H9 (cell line): ENCODE results near the gene TTC32. TPM values are rescaled to one million over a fixed set of nuclear protein-coding genes. Genes with fewer than 3 reads are reported as not detected.

Experiments
- DNase-seq: peaks from one replicate; pipeline ENCODE4 v3.0.0-alpha.2; 2017
- H2AFZ ChIP-seq: one replicate; pipeline ENCODE4 v1.6.1; 2013; ENCODE audit warnings: mild to moderate bottlenecking, low read length, control low read depth, moderate library complexity
- H2AK5ac ChIP-seq: 2 replicates; pipeline ENCODE4 v1.6.1; 2013; ENCODE audit warnings: low read length, control low read depth, mixed read lengths; ENCODE audit not compliant: insufficient read length
- H2BK120ac ChIP-seq: one replicate; pipeline ENCODE4 v1.6.1; 2013; ENCODE audit warnings: low read depth, mild to moderate bottlenecking, low read length, control low read depth, inconsistent platforms; ENCODE audit not compliant: poor library complexity, severe bottlenecking
- H2BK12ac ChIP-seq: 2 replicates; pipeline ENCODE4 v1.6.1; 2013; ENCODE audit warnings: low read length, control low read depth, mixed read lengths, low read depth; ENCODE audit not compliant: insufficient read length
- H2BK15ac ChIP-seq: 2 replicates; pipeline ENCODE4 v1.6.1; 2013; ENCODE audit warnings: low read depth, low read length, control low read depth
- H2BK20ac ChIP-seq: one replicate; pipeline ENCODE4 v1.6.1; 2013; ENCODE audit warnings: low read depth, mild to moderate bottlenecking, low read length, control low read depth, inconsistent platforms; ENCODE audit not compliant: poor library complexity, severe bottlenecking
- H2BK5ac ChIP-seq: 2 replicates; pipeline ENCODE4 v1.6.1; 2013; ENCODE audit warnings: low read length, control low read depth, mixed read lengths; ENCODE audit not compliant: insufficient read length
- H3K14ac ChIP-seq: 2 replicates; pipeline ENCODE4 v1.6.1; 2013; ENCODE audit warnings: low read length, control low read depth; ENCODE audit not compliant: insufficient read depth
- H3K18ac ChIP-seq: 2 replicates; pipeline ENCODE4 v1.6.1; 2013; ENCODE audit warnings: low read depth, mild to moderate bottlenecking, mixed read lengths, low read length, control low read depth; ENCODE audit not compliant: insufficient read length
- H3K23ac ChIP-seq: 2 replicates; pipeline ENCODE4 v1.6.1; 2013; ENCODE audit warnings: low read length, control low read depth, mixed read lengths, low read depth; ENCODE audit not compliant: insufficient read length
- H3K23me2 ChIP-seq: 2 replicates; pipeline ENCODE4 v1.6.1; 2013; ENCODE audit warnings: low read depth, mild to moderate bottlenecking, mixed read lengths, low read length, control low read depth; ENCODE audit not compliant: insufficient read length, poor library complexity, severe bottlenecking
- H3K27ac ChIP-seq: 2 replicates; pipeline ENCODE4 v1.5.1; 2013; ENCODE audit warnings: low read length, control low read depth, mixed read lengths, low read depth; ENCODE audit not compliant: insufficient read length
- H3K27me3 ChIP-seq: 2 replicates; pipeline ENCODE4 v1.6.1; 2013; ENCODE audit warnings: low read length, control low read depth, inconsistent platforms; ENCODE audit not compliant: insufficient read depth
- H3K4ac ChIP-seq: 2 replicates; pipeline ENCODE4 v1.6.1; 2013; ENCODE audit warnings: low read depth, mild to moderate bottlenecking, control low read depth, inconsistent platforms, low read length, moderate library complexity
- H3K4me1 ChIP-seq: 2 replicates; pipeline ENCODE4 v1.6.1; 2013; ENCODE audit warnings: low read length, control low read depth, inconsistent platforms; ENCODE audit not compliant: insufficient read depth
- H3K4me2 ChIP-seq: 2 replicates; pipeline ENCODE4 v1.6.1; 2013; ENCODE audit warnings: low read length, control low read depth, mixed read lengths; ENCODE audit not compliant: insufficient read length, insufficient read depth
- H3K56ac ChIP-seq: 2 replicates; pipeline ENCODE4 v1.6.1; 2013; ENCODE audit warnings: low read depth, mild to moderate bottlenecking, mixed read lengths, low read length, control low read depth; ENCODE audit not compliant: insufficient read length
- H3K79me1 ChIP-seq: 2 replicates; pipeline ENCODE4 v1.6.1; 2013; ENCODE audit warnings: low read depth, mild to moderate bottlenecking, moderate library complexity, low read length, control low read depth, inconsistent platforms; ENCODE audit not compliant: insufficient read depth, poor library complexity, severe bottlenecking
- H3K79me2 ChIP-seq: 2 replicates; pipeline ENCODE4 v1.6.1; 2013; ENCODE audit warnings: low read length, control low read depth, inconsistent platforms; ENCODE audit not compliant: insufficient read depth
- H3K9ac ChIP-seq: 2 replicates; pipeline ENCODE4 v1.6.1; 2013; ENCODE audit warnings: low read length, control low read depth, mixed read lengths; ENCODE audit not compliant: insufficient read length; ENCODE audit errors: extremely low read depth
- H3K9me3 ChIP-seq: one replicate; pipeline ENCODE4 v1.6.1; 2013; ENCODE audit warnings: low read depth, low read length, inconsistent platforms; ENCODE audit not compliant: control insufficient read depth
- H3T11ph ChIP-seq: one replicate; pipeline ENCODE4 v1.6.1; 2013; ENCODE audit warnings: mild to moderate bottlenecking, low read length, control low read depth, inconsistent platforms
- H4K20me1 ChIP-seq: one replicate; pipeline ENCODE4 v1.6.1; 2013; ENCODE audit not compliant: control insufficient read depth, insufficient read length, insufficient read depth
- H4K5ac ChIP-seq: 2 replicates; pipeline ENCODE4 v1.6.1; 2013; ENCODE audit warnings: low read depth, mild to moderate bottlenecking, mixed read lengths, low read length, control low read depth; ENCODE audit not compliant: insufficient read length
- H4K8ac ChIP-seq: replicated peaks from 2 replicates; pipeline ENCODE4 v1.6.1; 2013; ENCODE audit warnings: low read length, control low read depth, mixed read lengths, low read depth; ENCODE audit not compliant: insufficient read length
- H4K91ac ChIP-seq: 2 replicates; pipeline ENCODE4 v1.6.1; 2013; ENCODE audit warnings: low read depth, mild to moderate bottlenecking, moderate library complexity, mixed read lengths, low read length, control low read depth; ENCODE audit not compliant: insufficient read length
- H3K27ac Mint-ChIP-seq, 3 experiments: 2 replicates in 2 of 3; 3 replicates in 1 of 3; pipeline ENCODE4 v1.8.0; 2020 to 2021; ENCODE audit warnings: mixed read lengths in 3 of 3, mild to moderate bottlenecking in 1 of 3, moderate library complexity in 1 of 3
- H3K27me3 Mint-ChIP-seq: 2 replicates; pipeline ENCODE4 v1.8.0; 2021; ENCODE audit warnings: low read depth, mild to moderate bottlenecking, moderate library complexity, mixed read lengths
- H3K36me3 Mint-ChIP-seq, 3 experiments: 2 replicates in 2 of 3; 3 replicates in 1 of 3; pipeline ENCODE4 v1.8.0; 2020 to 2021; ENCODE audit warnings: low read depth in 3 of 3, mixed read lengths in 3 of 3; ENCODE audit not compliant: insufficient read depth in 1 of 3
- H3K4me1 Mint-ChIP-seq, 2 experiments: 2 replicates each; pipeline ENCODE4 v1.8.0; 2020; ENCODE audit warnings: mixed read lengths in 2 of 2
- H3K4me3 Mint-ChIP-seq, 2 experiments: 2 replicates in 1 of 2; 3 replicates in 1 of 2; pipeline ENCODE4 v1.8.0; 2020 to 2021; ENCODE audit warnings: mild to moderate bottlenecking in 2 of 2, mixed read lengths in 2 of 2, moderate library complexity in 1 of 2
- H3K9me3 Mint-ChIP-seq, 2 experiments: 2 replicates in 1 of 2; 3 replicates in 1 of 2; pipeline ENCODE4 v1.8.0; 2020; ENCODE audit warnings: mild to moderate bottlenecking in 2 of 2, mixed read lengths in 2 of 2, moderate library complexity in 1 of 2
- CTCF ChIP-seq: fragments of 200-600 bp; sonication (generic); conservative IDR thresholded peaks from 3 replicates; pipeline ENCODE4 v1.8.0; 2021; ENCODE audit warnings: antibody characterized with exemption, mild to moderate bottlenecking
- WGBS: extraction: QIAGEN DNeasy Blood & Tissue Kit; methylation state at CpG from one replicate; pipeline ENCODE4 v1.1.7; 2013; ENCODE audit warnings: missing lambda C conversion rate, low lambda C conversion rate, mixed read lengths; ENCODE audit not compliant: insufficient read length; ENCODE audit errors: extremely low coverage; 5-methylcytosine and 5-hydroxymethylcytosine counted together
- total RNA-seq: library from RNA; stranded (reverse); gene quantifications from 2 replicates; pipeline ENCODE4 v1.2.1, GENCODE V29; 2021

TTC32 gene
- total RNA-seq, 1 experiment from 2014 or later = 8.9 TPM

- Histone ChIP-seq H2BK12ac (no peak overlapping the region), H4K8ac (no peak overlapping the region)
- no peaks in the 10 kb centered on the region; a peak in 1 of 4 replicates for H3K4me1 Mint-ChIP-seq
Measured at GRCh38 chr2:19848029-19848750, 53.6 kb downstream of the TTC32 start.

More at GRCh38 chr2:19848029-19848750, 53.6 kb downstream of the TTC32 start:
- H2BK5ac ChIP-seq = no peak overlapping the region
- H3K18ac ChIP-seq = no peak overlapping the region
- no peak overlapping the region for H3K4me3 Mint-ChIP-seq
- no peak overlapping the region for H2BK15ac ChIP-seq
- H3K9ac ChIP-seq = no peak overlapping the region
- no peak overlapping the region for H2AK5ac ChIP-seq
- TF ChIP-seq CTCF = no peak
- H3K9me3 Mint-ChIP-seq = peaks cover 0 to 5% of the 10 kb centered on the region in 2 experiments; a peak in 1 of 5 replicates
- H3K23me2 ChIP-seq = no peaks in the 10 kb centered on the region
- H2BK20ac ChIP-seq = no peak overlapping the region
- H3K4me1 ChIP-seq = peaks cover 2% of the 10 kb centered on the region; the same call in 1 of the 2 replicates
- no peak overlapping the region for H4K91ac ChIP-seq
- no peaks in the 10 kb centered on the region for H3K79me2 ChIP-seq
- WGBS = no CpG with 5 or more reads among the region's 11 CpGs
- H3K4me2 ChIP-seq = no peak overlapping the region
- no peak overlapping the region for H3K23ac ChIP-seq
- H3K27me3 ChIP-seq = no peaks in the 10 kb centered on the region
- H3K9me3 ChIP-seq = no peaks in the 10 kb centered on the region
- H3K36me3 Mint-ChIP-seq = no peaks in the 10 kb centered on the region; a peak in 1 of 7 replicates
- H4K5ac ChIP-seq = no peak overlapping the region
- no peak overlapping the region for H3T11ph ChIP-seq
- H3K27ac Mint-ChIP-seq = no peak overlapping the region
- DNase-seq = peak; percentile 12
- H4K20me1 ChIP-seq = no peaks in the 10 kb centered on the region
- H3K56ac ChIP-seq = no peak overlapping the region
- no peak overlapping the region for H3K14ac ChIP-seq
- H3K79me1 ChIP-seq = no peaks in the 10 kb centered on the region
- H2AFZ ChIP-seq = no peak overlapping the region
- H3K27me3 Mint-ChIP-seq = peaks cover 7% of the 10 kb centered on the region
- H2BK120ac ChIP-seq = no peak overlapping the region
- H3K4ac ChIP-seq = no peak overlapping the region
- H3K27ac ChIP-seq = no peak overlapping the region
